Upper lobe of right lung (tissue), 1 donor: Measurements from ENCODE around the gene ALDH4A1. TPM values are rescaled to one million over a fixed set of nuclear protein-coding genes. Genes with fewer than 3 reads are reported as not detected.

Experiments
- ATAC-seq: fragments of 200-7000 bp; cut with Tn5 transposase; one replicate; pipeline ENCODE4 v1.9.1; 2020; ENCODE audit warnings: mild to moderate bottlenecking, moderate library complexity
- DNase-seq: peaks from one replicate; pipeline ENCODE4 v3.0.0-alpha.2; 2020
- H3K27ac ChIP-seq: fragments of 200-600 bp; one replicate; pipeline ENCODE4 v1.8.0; 2022
- H3K27me3 ChIP-seq: fragments of 200-600 bp; one replicate; pipeline ENCODE4 v1.8.0; 2022; ENCODE audit warnings: mild to moderate bottlenecking
- H3K36me3 ChIP-seq: fragments of 200-600 bp; one replicate; pipeline ENCODE4 v1.8.0; 2022
- H3K4me1 ChIP-seq: fragments of 200-600 bp; one replicate; pipeline ENCODE4 v1.8.0; 2022
- H3K4me3 ChIP-seq: fragments of 200-600 bp; one replicate; pipeline ENCODE4 v1.8.0; 2022; ENCODE audit warnings: mild to moderate bottlenecking
- H3K9me3 ChIP-seq: fragments of 200-600 bp; one replicate; pipeline ENCODE4 v1.8.0; 2022
- CTCF ChIP-seq: fragments of 200-600 bp; IDR thresholded peaks from one replicate; pipeline ENCODE4 v1.8.0; 2022; ENCODE audit warnings: antibody characterized with exemption
- intact Hi-C: fragments of 100-400 bp; cut with DNase I; formaldehyde crosslinking; loops from one replicate; pipeline ENCODE4 v1.11.0; 2022
- total RNA-seq: library from RNA; stranded (reverse); fragmentation: NEBNext Ultra II Directional; extraction: Animal tissue kit (Norgen Biotek cat#: 25700); gene quantifications from one replicate; pipeline ENCODE4 v1.2.1, GENCODE V29; 2021
- donor health status: DM: no; HTN: yes; CAD: no; lungs with severe emphysema.

ALDH4A1 gene
- total RNA-seq, 1 donor from 2014 or later, result 11.8 TPM

GRCh38 chr1:18883079-18883478 is 19.3 kb downstream of the ALDH4A1 start:
- no peak for DNase-seq
- no peak overlapping the region for H3K27ac ChIP-seq

GRCh38 chr1:18882486-18882885 is 19.9 kb downstream of the ALDH4A1 start:
- Histone ChIP-seq H3K4me3 (no peak overlapping the region), H3K9me3 (no peaks in the 10 kb centered on the region), H3K4me1 (no peaks in the 10 kb centered on the region), H3K36me3 (peaks cover 7% of the 10 kb centered on the region), H3K27ac (no peak overlapping the region), H3K27me3 (no peaks in the 10 kb centered on the region)
- TF ChIP-seq CTCF, result no peak
- ATAC-seq (no peak), DNase-seq (no peak)
- intact Hi-C loops, result no loop called here

More at GRCh38 chr1:18883079-18883478, 19.3 kb downstream of the ALDH4A1 start:
- Histone ChIP-seq H3K4me3 (no peak overlapping the region), H3K4me1 (no peaks in the 10 kb centered on the region), H3K36me3 (peaks cover 7% of the 10 kb centered on the region), H3K27me3 (no peaks in the 10 kb centered on the region), H3K9me3 (no peaks in the 10 kb centered on the region)
- no peak for TF ChIP-seq CTCF
- intact Hi-C loops, result no loop called here
- ATAC-seq, result no peak

GRCh38 chr1:18881642-18882431 is 20.5 kb downstream of the ALDH4A1 start:
- Histone ChIP-seq H3K4me1 (no peaks in the 10 kb centered on the region), H3K9me3 (no peaks in the 10 kb centered on the region), H3K27me3 (no peaks in the 10 kb centered on the region), H3K36me3 (peaks cover 7% of the 10 kb centered on the region), H3K27ac (no peak overlapping the region), H3K4me3 (no peak overlapping the region)
- intact Hi-C loops, result no loop called here
- ATAC-seq (no peak), DNase-seq (no peak)
- TF ChIP-seq CTCF, result no peak

GRCh38 chr1:18881164-18881563 is 21.2 kb downstream of the ALDH4A1 start:
- ATAC-seq (no peak), DNase-seq (no peak)
- H3K36me3 ChIP-seq, result peaks cover 7% of the 10 kb centered on the region
- H3K9me3 ChIP-seq, result no peaks in the 10 kb centered on the region
- no peak overlapping the region for H3K4me3 ChIP-seq
- no peaks in the 10 kb centered on the region for H3K4me1 ChIP-seq
- TF ChIP-seq CTCF, result no peak
- H3K27me3 ChIP-seq, result no peaks in the 10 kb centered on the region
- H3K27ac ChIP-seq, result no peak overlapping the region
- intact Hi-C loops, result no loop called here

- Histone ChIP-seq H3K27ac (no peak overlapping the region), H3K4me1 (no peaks in the 10 kb centered on the region), H3K27me3 (no peaks in the 10 kb centered on the region), H3K4me3 (no peak overlapping the region), H3K9me3 (no peaks in the 10 kb centered on the region), H3K36me3 (peaks cover 7% of the 10 kb centered on the region)
- no peak for TF ChIP-seq CTCF
- no peak for DNase-seq
- intact Hi-C loops, result no loop called here
- no peak for ATAC-seq
These were observed 21.8 kb downstream of the ALDH4A1 start for GRCh38 chr1:18880585-18880984.
